Measurements from ENCODE around the gene UNCX.

The UNCX gene

DNA sequence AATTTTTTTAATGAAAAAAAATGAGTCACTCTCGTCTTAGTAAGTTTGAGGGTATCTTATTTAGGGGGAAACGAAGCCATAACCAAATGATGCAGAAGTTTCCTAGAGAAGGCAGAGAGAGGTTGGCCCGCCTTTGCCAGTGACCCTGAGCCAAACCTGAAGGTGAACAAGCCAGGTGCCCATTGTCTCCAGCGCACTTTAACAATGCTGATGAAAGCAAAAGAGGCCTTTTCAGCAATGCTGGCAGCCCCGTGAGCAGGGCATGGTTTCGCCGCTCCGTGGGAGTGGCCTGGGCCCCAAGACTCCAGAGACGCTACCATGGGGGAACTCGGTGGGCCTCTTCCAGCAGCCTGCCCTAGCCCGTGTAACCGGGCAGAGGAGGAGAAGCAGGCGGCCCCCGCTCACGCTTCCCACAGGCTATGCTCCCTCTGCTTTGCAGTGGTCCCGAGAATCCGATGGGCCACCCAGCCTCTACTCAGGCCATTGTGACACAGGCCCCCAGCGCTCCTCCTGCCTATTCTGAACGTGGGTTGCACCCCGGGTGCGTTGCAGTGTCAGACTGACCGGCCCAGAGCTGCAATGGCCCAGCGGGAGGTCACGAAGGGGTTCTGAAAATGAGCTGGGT, 14.0 kb upstream of the UNCX start:
- FAIRE-seq: no peak

DNA sequence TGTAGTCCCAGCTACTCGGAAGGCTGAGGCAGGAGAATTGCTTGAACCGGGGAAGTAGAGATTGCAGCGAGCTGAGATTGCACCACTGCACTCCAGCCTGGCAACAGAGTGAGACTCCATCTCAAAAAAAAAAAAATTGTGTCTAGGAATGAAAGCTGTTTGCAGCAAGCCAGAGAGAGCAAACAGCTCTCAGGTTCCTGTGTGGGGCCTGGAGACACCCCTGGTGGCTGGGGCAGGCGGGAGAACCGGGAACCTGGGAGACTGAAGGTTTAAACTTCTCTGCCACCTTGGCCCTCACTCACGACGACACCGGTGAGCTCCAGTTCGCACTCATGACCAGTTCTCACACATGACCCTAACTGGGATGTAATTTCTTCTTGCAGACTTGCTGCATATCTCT, 13.2 kb upstream of the UNCX start:
- no peak for FAIRE-seq

DNA sequence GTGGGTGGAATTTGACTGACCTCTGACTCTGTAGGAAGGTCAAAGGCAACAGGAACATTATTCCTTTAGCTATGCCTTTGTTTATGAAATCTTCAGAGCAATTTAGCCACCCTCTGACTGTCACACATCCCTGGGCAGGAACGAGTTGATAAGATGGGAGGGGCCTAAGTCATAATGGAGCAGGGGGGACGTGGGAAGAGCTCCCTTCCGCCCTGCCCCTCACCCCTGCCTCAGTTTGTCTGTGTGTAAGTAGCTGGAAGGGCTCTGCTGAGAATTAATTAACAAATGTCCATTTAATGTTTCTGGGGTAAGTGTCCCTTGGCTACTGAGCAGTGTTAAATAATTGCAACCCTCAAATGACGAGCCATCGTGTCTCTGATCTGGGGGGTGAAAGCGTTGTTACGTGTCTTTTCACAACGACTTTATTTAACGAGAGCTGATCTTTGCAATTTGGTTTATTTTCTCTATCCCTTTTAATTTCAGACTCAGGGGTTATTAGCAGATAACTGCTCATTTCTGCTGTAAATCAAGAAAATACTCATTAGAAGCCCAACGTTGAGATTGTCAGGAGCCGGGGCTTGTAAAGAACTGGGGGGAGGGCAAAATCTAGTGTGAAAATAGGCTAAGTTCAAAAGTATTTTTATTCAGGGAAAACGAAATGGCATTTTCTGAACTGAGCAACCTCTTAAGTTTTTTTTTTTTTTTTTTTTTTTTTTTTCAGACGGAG, 12.5 kb upstream of the UNCX start:
- FAIRE-seq: no peak

DNA sequence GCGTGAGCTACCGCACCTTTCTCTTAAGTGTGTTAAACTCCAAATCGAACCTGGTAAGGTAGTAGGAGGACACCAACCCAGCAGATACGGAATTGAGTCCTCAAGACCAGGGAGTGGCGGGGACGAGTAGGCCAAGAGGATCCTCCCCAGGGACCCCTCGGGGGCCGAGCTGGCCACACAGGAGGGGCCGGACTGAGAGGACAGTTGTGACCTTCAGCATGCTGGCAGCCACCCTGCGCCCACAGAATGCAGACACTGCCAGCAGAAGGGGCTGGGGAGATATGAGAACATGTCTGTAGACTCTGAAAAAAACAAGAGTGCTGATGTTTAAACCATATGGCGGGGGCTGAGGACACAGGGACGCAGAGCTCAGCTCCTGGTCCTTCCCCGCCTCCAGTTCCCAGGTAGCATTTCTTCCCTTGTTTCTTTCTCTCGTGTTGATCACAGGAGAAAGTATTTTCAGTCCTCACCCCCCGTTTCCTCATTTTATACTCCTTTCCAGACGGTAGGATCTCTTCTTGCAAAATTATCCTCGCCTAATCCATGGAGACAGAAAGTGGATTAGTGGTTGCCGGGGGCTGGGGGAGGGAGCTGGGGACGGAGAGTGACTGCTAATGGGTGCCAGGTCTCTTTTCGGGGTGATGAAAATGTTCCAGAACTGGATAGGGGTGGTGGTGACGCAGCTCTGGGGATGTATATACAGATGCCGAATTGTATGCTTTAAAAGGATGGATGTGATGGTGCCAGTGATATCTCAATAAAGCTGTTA, 11.5 kb upstream of the UNCX start:
- FAIRE-seq: no peak

DNA sequence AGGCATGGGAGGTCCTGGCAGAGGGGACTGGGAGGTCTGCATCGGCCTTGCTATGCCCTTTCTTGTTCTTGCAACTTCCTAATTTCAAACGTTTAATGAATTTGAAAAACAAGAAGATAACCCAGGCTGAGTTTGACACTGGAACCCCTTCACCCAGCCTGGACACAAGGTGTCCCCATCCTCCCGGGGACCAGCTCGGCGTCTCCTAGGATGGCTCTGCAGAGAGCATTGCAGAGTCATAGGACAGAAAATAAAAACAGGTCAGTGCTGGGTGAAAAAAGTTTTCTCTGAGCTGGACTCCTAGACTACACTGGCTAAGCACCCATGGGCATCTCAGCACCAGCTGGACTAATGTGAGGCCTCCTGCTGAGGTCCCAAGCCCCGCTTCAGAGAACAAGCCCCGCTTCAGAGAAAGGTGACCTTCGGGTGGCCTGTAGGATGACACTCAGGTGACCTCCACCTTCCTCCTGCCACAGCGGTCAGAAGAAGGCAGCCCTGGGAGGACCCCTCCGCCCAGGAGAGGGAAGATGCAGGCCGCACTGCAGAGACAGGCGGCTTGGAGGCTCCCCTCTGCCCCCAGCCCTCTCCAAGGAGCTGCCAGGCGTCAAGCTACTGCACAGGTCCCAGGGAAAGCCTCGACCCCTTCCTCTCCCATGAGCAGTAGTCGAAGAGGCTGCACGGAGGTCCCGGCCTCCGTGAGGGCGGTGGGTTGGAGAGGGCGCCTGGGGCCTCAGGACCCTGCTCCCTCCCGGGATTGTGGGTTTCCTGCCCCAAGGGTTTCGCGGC, 9.3 kb upstream of the UNCX start:
- no peak for FAIRE-seq

DNA sequence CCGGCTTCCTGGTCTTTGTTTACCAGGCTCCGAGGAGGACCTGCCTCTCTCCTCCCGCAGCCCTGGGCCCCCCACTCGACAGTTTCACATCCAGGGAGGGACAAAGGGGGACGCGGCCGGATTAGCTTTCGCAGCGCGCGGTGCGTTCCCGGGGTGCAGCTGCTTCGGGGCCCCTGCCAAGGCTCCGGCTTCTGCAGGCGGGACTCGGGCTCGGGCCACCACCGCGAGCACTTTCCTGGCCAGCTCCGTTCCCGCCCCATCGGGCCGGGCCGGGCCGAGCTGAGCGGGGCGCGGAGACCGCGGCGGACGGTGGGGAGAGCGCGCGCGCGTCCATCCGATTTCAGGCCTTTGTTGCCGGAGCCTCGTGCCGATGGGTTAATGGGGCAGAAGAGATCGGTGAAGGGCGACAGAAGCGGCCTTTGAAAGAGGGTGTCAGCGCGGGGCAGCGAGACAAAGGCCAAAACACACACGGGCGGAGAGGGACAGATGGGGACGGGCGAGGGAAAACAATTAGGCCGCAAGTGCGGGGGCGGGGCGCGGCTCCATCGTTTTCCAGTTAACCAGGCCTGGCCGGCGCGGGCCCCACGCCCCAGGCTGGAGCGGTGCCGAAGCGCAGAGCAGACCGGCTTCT, 8.5 kb upstream of the UNCX start:
- no peak for FAIRE-seq

DNA sequence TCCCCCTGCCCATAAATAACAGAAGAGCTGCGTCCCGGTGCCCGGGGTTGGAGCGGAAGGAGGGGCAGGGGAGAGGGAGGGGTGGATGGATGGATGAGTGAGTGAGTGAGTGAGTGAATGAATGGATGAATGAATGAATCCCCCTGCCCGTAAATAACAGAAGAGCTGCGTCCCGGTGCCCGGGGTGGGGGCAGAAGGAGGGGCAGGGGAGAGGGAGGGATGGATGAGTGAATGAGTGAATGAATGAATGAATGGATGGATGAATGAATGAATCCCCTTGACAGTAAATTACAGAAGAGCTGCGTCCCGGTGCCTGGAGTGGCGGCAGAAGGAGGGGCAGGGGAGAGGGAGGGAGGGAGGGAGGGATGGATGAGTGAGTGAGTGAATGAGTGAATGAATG, 7.6 kb upstream of the UNCX start:
- no peak for FAIRE-seq

DNA sequence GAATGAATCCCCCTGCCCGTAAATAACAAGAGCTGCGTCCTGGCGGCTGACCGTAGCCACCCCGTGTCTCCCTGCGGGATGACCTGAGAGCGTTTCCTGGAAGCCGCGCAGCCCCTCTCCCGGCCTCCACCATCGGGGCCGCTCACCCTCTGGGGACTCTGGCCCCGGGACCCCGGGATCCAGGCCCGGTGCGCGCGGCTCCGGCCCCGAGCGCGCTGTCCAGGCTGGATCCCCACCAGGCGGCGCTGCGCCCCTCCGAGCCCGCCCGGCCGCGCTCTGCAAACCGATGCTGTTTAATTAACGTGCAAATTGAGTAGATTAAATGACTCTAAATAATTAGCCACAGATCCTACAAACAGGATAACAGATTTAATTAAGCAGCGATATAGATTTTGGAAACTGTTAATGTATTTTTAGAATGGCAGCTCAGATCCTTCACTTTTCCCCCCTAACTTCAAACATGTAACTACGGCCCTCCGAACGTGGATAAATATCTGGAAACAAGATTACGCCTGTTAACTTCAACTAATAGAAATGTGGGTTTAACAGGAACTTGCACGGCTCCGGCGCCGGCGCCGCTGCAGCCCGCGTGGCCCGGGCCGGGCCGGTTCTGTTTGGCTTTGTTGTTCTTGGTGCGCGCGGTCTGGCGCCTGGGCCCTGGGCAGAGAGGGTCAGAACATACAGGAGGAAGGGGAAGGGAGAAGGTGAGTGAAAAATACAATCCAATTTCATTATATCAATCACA, 7.1 kb upstream of the UNCX start:
- FAIRE-seq: no peak

DNA sequence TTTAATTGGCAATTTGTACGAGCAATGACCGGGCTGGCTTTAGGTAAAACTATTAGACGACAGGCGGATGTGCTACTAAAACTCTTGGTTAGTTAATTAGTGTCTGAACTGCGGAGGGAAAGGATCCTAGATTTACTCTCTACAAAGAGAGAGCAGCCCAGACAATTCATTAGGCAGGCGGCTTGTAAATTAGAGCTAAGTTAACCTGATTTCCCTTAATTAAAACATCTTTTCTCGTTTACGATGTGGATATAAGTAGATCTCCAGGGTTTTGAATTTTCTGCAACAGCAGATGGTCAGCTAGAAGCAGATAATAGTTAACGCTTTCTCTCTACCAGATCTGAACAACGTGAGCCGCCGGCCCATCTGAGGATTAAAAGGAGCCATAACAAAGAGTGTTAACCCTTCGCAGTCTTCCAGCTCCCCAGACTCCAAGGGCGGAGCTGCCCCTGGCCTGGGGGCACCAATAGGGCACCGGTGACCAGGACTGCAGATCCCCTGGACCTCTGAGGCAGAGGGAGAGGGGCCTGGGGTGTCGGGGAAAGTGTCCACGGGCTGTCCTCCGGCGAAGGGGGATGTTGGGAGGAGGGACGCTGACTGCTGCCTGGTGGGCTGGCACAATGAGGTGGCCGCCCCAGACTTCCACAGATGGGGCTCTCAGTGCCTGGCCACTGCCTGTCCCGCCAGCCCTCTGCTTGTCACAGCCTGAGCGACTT, 6.3 kb upstream of the UNCX start:
- FAIRE-seq: no peak

DNA sequence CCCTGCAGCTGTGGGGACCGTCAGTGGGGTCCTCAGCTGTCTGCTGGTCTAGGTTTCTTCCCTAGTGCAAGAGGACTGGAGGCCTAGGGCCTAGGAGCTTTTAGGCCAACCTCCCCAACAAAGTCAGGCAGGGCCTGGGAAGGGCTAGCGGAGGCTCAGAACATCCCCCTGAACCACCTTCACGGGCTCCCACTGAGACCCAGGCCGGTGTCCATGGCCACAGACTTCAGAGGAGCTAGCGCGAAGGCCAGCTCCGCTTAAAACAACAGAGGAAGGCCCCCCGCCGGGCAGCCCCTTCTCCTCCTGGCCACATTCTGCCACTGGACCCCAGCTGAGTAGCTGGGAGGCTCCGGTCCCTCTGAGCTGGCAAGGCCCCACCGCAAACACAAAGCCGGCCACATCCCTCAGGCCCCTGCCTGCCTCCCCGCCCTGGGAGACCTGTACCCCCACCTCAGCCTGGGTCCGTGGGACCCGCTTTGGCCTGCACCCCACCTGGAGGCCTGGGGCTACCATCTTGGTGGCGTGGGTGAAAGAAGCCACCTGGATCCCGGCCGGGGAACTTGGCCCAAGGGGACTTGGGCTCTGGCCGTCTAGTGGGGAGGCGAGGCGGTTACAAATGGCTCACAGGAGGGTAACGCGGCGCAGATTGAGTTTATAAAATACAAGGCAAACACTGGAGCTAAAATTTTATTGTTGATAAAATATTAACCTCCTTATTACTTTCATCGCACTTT, 5.4 kb upstream of the UNCX start:
- no peak for FAIRE-seq

DNA sequence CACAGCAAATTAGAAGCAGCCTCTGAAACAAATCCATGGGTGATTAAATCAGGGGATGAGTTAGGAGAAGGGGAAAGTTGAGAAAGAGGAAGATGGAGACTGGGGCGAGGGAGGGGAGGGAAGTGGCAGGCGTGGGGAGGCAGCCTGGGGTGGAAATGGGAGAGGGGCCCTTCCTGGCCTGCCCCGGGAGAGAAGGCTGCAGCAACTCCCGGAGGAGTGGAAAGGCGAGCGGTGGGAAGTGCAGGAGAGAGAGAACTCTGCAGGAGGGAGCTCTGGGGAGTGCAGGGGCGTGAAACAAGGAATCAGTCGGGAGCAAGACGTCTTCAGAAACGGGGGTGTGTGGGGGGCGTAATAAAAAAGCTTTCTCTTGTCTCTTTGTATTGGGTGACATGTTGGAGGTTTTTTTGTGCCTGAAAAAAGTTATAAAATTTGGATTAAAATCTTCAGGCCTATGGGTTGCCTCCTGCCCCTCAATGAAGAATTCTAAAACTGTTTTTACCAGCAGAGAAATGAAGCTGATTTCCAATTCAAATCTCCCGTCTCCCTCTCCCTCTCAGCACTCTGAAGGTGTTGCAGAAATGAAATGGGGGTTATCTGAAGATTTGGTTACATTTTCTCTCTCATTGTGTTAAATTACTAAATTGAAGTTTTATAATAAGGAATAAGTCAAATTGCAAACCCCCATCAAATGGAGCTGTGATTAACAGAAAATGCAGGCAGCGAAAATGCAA, 4.7 kb upstream of the UNCX start:
- no peak for FAIRE-seq

DNA sequence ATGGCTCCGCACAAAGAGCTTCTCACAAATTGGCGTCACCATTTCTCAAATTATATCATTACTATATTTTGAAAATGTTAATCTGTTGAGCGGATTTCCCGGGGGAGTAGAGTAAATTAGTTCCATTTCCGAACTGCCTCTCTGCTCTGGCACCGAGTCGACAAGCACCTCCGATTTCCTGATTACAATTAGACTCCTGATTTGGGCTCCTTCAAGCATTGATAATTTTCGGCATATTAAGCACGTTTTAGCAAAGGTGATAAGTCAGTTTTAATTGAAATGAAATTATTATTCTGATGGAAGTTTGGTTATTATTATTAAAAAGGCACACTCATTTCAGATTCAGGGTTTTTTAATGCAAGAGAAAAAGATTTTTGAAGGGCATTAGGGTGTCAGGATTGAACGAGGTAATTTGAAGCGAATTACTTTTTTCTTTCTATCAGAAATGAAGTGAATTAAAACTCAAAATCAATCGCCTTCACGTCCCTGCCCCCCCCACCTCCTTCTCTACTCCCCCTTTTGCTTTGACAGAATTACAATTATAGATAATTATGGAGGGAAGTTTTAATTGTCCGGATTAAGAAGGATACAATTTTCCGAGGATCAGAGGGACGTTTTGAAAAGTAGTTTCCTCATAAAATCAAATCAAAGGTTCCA, 4.0 kb upstream of the UNCX start:
- no peak for FAIRE-seq

DNA sequence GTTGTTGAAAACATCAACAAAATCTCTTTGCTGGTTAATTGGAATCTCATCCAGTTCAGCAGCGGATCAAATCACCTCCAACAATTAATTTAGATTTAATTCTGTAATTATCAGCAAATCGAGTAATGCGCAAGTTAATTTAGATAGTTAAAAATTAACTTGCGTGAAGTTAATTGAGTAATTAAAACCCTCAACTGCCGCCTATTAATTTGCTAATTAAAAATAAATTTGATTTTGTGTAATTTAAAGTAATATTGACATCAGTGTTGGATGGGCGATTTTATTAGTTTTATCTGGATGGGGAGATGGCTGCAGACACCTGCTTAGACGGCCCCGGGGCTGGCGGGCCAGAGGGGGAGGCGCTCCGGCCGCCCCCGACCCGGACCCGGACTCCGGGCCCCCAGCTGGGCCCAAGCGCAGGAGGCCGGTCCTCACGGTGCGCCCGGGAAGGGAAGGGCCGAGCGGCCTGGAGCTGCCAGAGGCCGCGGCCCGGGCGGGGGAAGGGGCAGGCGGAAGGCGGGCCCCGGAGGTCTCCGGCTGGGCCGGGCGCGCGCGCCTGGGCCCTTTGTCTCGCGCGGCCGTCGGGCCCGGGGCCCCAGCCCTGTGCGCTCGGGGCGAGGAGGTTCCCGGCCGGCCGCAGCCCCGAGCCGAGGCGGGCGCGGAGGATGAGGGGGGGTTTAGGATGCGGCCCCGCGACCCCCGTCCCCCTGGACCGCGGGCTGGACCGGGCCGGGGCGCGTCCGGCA, 3.3 kb upstream of the UNCX start:
- no peak for FAIRE-seq

DNA sequence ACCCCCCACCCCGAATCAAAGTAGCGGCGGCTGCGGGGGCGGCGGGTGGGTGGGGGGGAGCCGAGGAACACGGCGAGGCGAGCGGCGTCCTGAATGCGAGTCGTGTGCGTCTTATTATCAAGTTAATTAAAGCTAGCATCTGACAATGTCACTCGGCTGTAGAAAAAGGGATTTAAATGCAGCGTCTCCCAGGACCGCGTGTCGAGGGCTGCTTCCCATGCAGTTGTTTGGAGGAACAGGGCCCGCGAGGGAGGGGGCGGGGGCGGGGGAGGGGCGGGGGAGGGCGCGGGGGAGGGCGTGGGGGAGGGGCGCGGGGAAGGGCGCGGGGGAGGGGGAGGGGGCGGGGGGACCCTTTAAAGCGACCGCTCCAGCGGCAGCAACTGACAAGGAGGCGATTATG, 2.7 kb upstream of the UNCX start:
- no peak for FAIRE-seq

DNA sequence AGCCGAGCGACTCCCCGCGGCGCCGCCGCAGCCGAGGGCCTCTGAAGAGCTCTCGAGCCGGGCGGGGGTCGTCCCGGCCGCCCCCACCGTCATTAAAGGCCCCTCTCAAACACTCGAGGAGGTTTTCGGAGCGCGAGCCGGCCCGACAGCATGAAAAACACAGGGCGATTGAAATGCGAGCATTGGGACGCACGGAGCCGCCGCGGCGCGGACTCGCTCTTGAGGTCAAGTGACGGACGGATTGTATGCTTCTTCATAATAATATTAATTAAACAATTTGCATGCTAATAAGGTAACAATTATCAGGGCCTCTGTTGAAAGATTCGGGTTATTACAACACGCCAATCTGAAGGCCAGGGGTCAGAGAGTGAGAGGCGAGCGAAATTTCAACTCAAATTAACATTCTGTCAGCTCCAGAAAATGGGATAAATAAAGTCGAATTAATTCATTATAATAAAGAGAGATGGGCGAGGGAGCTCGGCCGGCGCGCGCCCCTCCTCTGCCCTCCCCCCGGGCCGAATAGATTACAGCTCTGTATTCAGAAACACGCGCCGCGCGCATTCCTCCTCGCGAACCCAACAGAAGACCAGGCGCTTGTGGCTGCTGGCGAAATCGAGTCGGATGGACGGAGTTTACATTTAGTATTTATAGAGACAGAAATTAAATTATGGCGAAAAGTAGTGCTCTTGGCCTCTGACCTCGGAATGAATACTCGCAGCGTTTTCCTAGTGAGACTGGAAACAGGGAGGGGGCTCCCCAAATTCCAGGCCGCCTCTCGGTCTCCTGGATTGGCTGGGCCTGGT, 2.1 kb upstream of the UNCX start:
- no peak for FAIRE-seq

DNA sequence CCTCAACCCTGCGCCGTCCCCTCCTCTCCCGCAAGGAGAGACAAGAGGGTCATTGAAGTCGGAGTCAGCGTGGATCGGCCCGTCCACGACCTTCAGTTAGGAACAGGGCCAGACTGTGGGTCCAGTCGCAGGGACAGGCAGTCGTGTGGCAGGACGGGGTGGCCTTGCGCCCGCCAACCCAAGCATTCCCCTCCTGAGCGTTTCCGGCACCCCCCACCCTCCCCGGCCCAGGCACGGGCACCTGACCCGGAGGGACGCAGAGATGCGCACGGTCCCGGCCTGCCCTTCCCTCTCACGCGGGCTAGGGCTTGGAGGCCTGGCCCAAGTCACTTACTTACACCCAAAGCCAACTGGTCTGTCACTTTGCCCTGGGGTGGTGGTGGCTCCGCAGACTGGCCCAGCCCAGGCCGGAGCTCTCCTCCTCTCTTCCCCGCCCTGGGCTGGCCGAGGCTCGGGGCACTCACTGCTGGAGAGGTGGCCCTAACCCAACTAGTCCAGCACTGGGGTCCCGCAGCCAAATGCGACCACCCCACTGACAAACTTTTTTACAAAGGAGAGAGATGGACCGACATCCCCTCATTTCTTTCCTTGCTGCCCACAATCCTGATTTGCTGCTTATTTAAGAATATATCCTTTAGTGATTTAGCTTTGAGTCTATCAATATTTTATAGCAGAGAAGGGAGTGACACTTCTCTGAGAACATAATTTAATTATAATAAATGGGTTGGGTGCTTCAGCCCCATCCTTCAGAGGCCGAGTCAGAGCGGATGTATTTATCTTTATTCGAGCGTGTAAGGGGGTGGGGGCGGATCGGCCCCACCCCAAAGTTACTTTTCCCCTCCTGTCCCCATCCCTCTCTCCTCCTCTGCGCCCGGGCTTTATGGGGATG, 1.2 kb upstream of the UNCX start:
- no peak for FAIRE-seq

DNA sequence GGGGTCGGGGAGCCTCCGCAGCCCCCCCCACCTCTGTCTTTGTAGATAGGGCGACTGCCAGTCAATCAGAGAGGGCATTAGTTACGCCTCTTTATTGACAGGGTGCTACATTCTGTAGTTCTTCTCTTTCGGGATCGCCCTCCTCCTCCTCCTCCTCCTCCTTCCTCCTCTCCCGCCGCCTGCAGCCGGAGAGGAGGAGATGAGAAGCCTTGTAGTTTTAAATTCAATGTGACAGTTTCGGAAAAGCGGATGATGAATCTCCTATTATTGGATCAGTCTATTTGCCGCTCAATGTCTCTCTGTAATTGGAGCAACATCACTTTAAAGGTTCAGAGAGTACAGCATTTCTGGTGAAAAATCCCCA, 587 bp upstream of the UNCX start:
- FAIRE-seq: no peak
